ENCODE measurements around the gene SH3RF3.

DNA sequence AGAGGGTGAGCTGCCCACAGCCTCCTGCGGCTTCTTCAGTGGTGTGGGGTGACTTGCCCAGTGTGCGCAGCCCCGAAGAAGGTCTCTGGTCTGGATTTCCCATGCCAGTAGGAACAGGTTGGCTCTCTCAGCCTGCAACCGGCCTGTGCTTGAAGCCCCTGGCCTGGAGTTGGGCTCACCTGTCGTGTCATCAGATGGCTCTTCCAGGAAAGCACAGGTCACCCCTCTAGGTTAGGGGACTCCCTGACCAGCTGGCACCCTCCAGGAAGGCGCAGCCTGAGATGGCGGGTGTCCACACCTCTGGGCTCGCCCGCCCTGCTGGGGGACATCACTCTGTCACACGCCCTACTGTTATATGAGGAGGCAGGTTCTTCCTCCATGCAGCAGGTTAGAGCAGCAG is 304.9 kb downstream of the SH3RF3 start:
- TF ChIP-seq, protein P1, sequence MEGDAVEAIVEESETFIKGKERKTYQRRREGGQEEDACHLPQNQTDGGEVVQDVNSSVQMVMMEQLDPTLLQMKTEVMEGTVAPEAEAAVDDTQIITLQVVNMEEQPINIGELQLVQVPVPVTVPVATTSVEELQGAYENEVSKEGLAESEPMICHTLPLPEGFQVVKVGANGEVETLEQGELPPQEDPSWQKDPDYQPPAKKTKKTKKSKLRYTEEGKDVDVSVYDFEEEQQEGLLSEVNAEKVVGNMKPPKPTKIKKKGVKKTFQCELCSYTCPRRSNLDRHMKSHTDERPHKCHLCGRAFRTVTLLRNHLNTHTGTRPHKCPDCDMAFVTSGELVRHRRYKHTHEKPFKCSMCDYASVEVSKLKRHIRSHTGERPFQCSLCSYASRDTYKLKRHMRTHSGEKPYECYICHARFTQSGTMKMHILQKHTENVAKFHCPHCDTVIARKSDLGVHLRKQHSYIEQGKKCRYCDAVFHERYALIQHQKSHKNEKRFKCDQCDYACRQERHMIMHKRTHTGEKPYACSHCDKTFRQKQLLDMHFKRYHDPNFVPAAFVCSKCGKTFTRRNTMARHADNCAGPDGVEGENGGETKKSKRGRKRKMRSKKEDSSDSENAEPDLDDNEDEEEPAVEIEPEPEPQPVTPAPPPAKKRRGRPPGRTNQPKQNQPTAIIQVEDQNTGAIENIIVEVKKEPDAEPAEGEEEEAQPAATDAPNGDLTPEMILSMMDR (IDR thresholded peaks at IDR 0.05 in 2 of 3, conservative IDR thresholded peaks at IDR 0.05 in 1 of 3; ENCODE audit: borderline replicate concordance in 1 of 3, insufficient read depth in 1 of 3, low read depth in 2 of 3, low read length in 2 of 3): no peak
- TF ChIP-seq POLR2A (IDR thresholded peaks at IDR 0.05; ENCODE audit: borderline replicate concordance, extremely low read depth, insufficient read depth, insufficient read length) (no peak), EZH2phosphoT487 (IDR thresholded peaks at IDR 0.05; ENCODE audit: borderline replicate concordance) (no peak), CEBPB (IDR thresholded peaks at IDR 0.05; ENCODE audit: low read depth) (no peak)
- TF ChIP-seq, protein P2, sequence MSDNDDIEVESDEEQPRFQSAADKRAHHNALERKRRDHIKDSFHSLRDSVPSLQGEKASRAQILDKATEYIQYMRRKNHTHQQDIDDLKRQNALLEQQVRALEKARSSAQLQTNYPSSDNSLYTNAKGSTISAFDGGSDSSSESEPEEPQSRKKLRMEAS (IDR thresholded peaks at IDR 0.05): no peak

Measured in HCT116 (cell line).